ENCODE measurements around the gene MOXD1. TPM values are rescaled to one million over a fixed set of nuclear protein-coding genes. Genes with fewer than 3 reads are reported as not detected.

The MOXD1 gene
- total RNA-seq, 4 donors from 2014 or later, result 1.3 to 2.7 (median 2.0) TPM

DNA sequence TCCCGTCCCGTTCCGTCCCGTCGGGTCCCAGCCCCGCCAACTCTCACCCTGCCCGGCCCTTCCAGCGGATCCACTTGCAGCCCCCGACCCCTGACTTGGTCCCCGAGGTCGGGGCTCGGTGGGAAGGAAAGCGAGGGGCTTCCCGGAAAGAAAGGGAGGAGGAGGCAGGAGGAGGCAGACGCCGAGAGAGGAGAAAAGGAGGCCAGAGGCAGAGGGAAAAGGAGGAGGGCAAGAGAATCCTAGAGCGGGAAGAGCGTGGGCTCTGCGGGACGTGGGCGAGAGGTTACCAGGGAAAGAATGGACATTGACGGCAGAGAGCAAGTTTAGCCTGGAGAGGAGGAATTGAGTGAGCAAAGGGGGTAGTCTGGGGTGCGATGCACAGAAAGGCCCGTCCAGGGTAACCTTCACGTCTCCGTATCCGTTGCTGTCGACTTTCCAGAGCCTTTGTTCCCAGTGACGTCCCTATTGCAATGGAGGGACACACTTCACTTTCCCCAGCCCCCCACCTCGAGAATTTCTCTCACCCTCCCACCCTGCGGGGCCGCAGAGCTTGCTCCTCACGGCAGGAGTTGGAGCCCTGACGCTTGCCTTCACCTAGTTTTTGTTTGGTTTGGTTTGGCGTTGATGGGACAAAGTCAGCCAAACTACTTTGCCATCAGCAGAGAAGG, 477 bp upstream of the MOXD1 start:
- ATAC-seq (ENCODE audit: low FRiP score) (peak; percentile 20), DNase-seq (ENCODE audit: low spot score) (no peak)
- no peak for TF ChIP-seq CTCF (IDR thresholded peaks at IDR 0.05)

DNA sequence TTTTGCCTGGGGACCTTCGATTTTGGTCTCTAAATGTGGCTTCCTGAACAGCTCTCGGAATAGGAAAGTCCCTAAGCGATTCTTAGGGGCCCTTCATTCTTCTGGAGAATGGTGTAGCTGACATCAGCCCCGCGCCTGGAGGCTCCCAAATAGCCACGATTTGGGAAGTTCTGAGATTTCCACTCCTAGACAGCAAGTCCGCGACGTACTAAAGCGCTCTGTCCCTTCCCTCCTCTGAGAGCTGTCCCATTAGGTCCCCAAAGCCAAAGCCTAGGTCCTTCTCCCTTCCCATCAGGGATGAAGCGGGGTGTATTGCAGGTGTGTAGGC, 756 bp downstream of the MOXD1 start:
- DNase-seq (ENCODE audit: low spot score) (no peak), ATAC-seq (ENCODE audit: low FRiP score) (no peak)
- TF ChIP-seq CTCF (IDR thresholded peaks at IDR 0.05), result no peak

GRCh38 chr6:132399376-132400074, 1.8 kb downstream of the MOXD1 start:
- no peak for TF ChIP-seq CTCF (IDR thresholded peaks at IDR 0.05)
- ATAC-seq (ENCODE audit: low FRiP score) (no peak), DNase-seq (ENCODE audit: low spot score) (no peak)

DNA sequence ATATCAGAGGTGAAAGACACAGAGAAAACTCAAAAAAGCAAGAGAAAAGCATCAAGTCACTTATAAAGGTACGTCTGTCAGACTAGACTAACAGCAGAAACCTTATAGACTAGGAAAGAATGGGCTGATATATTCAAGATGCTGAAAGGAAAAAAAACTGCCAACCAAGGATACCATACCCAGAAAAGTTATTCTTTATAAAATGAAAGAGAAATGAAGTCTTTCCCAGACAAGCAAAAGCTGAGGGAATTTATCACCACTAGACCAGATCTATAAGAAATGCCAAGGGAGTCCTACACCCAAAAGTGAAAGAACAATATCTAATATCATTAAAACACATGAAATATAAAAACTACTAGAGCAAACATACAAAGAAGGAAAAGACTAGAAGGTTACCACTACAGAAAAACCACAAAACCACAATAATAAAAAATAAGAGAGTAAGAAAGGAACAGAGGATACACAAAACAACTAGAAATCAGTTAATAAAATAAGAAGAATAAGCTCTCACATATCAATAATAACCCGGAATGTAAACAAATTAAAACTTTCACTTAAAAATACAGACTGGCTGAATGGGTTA, 6.2 kb downstream of the MOXD1 start:
- DNase-seq (ENCODE audit: low spot score) (no peak), ATAC-seq (ENCODE audit: low FRiP score) (no peak)
- no peak for TF ChIP-seq CTCF (IDR thresholded peaks at IDR 0.05)

GRCh38 chr6:132392792-132393191, 8.5 kb downstream of the MOXD1 start:
- TF ChIP-seq CTCF (IDR thresholded peaks at IDR 0.05), result no peak
- DNase-seq (ENCODE audit: low spot score), result no peak
- ATAC-seq (ENCODE audit: low FRiP score), result no peak

GRCh38 chr6:132392270-132392646, 9.0 kb downstream of the MOXD1 start:
- DNase-seq (ENCODE audit: low spot score) (no peak), ATAC-seq (ENCODE audit: low FRiP score) (no peak)
- TF ChIP-seq CTCF (IDR thresholded peaks at IDR 0.05), result no peak
